Activated CD4-positive, CD25-positive, alpha-beta regulatory T cell treated with anti-CD3 and anti-CD28 coated beads, Interleukin-2, amount 50 U/mL, for 24 hours (primary cell): ENCODE measurements around the gene METTL22.
"Not testable (repeated sequence)": the region's sequence is repeated elsewhere in the genome, so short reads cannot be mapped to it uniquely, and the experiment has no call there.

Experiments
- ATAC-seq, 2 donors: fragments of 150-1000 bp; cut with Tn5 transposase; one replicate each; pipeline ENCODE4 v1.10.0; 2021; ENCODE audit warnings: mild to moderate bottlenecking in 1 of 2, moderate library complexity in 1 of 2

Gene METTL22

DNA sequence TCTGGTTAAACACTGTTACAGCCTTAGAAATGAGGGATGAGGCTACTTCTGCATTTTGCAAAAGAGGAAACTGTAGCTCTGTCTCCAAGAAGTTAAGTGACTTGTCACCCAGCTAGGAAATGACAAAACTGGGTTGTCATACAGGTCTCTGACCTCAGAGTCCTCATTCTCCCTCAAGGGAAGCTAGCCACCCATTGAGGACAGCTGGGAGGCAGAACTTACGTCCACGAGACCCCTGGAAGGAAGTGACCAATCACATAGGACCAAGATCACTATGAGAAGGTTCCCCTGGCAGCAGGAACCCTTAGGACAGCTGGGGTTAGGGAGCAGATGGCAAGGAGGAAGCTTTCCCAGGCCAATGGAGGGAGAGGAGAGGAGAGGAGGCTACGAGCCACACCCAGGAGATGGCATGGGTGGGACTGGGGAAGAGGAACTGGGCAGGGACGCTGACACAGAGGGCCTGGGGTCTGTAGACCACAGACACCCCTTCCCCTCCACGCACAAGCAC lies 11.2 kb downstream of the METTL22 start:
- ATAC-seq: no peak

DNA sequence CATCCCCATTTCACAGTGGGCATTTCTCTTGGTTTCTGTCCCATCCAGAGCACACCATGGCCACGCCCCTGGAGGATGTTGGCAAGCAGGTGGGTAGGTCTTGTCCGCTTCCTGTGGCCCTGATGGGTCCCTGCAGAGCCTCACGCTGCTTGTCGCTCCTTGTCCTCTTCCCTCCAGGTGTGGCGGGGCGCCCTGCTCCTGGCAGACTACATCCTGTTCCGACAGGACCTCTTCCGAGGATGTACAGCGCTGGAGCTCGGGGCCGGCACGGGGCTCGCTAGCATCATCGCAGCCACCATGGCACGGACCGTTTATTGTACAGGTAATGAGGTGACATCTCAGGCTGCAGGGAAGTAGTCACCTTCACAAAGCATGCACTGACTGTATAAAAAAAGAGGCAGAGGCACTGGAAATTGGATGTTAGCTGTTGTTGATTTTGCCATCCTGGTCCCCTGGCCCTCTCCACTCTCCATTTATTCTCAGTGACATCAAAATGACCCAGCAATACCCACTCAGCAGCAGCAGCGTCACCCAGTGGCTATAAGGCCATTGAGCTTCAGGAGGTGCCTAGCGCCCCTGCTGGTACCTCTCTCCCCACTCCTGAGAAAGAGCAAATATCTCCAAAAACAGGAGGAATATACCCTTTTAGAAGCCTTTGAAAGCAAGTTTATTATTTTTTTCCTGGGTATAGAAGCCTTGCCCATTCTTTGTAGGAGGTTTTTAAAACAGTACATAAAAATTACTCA lies 13.7 kb downstream of the METTL22 start:
- ATAC-seq: no peak

DNA sequence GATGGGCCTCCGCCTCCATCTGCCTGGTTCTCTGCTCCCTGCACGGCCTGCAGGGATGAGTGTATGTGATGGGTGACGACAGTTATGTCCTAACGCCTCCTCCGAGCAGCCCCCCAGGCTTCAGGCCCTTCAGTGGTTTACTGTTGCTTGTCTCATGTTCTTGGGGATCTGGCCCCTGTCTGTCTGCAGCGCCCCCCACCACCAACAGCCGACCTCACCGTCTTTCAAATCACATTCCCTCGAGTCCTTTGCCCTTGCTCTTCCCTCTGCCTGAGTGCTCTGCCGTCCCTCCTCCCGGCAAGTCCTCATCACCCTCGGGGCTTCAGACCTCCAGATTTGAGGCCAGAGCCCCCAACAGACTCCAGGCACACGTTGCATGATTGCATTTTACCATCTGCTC lies 18.2 kb downstream of the METTL22 start:
- no peak for ATAC-seq

DNA sequence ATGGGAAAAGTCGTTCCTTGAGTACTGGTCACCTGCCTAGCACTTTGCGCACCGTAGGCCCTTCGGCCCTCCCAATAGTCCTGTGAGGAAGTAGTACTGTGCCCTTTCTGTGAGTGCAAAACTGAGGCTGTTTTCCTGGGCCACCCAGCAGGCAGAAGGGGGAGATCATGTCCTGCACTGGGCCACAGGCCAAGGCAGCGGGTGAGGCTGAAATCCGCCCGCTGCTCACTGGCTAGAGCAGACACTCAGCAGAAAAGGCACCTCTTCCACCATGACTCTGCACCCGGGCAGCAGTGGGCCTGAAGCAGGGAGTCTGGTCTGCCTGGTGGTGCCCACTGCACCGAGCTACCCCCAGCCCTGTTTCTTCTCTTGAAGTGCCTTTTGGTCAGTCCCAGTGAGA lies 20.2 kb downstream of the METTL22 start:
- ATAC-seq: no peak

DNA sequence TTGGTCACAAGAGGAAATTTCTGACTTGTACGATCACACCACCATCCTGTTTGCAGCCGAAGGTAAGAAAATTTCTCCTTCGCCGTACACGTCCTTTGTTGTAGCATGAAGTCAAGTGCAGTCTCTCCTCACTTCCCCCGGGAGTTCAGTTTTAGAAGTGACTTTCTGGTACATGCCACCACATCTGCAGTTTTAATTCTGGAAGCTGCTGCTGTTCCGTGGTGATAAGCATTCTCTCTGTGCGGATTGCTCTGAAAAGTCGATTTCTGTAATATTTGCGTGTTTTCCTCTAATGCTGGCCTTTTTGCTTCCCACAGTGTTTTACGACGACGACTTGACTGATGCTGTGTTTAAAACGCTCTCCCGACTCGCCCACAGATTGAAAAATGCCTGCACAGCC lies 20.6 kb downstream of the METTL22 start:
- ATAC-seq: no peak

DNA sequence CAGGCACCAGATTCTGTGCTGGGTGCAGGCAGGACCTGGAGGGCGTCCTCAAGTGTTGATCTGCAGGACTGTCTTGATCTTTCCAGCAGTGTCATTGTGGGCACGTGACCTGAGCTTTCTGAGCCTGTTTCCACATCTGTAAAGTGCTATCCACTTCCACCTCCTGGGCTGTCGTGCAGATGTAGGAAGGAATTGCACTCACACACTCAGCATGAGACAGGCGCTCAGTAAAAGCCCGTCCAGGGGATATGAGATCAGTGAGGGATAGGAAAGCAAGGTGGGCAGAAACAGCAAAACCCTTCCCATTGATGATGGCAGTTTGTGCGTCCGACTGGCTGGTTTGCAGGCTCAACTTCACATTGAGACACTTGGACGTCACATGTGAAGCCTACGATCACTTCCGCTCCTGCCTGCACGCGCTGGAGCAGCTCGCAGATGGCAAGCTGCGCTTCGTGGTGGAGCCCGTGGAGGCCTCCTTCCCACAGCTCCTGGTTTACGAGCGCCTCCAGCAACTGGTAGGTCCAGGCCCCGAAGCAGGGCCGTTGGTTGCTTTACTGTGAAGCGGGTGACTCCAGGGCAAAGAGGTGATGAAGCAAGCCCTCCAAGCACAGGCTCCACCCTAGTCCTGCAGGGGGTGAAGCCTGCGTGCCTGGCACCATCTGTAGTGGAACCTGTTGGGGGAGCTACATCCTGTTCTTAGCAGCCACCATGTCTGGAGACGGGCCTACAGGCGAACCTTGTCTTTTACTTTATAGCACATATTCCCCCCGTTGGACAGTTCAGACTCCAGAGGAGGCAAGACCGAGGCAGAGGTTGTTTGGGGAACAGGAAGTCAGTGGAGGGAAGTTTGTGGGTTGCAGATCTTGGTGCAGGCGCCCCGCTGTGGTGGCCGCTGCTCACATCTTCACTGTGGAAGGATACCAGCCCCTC lies 23.0 kb downstream of the METTL22 start:
- ATAC-seq: no peak

DNA sequence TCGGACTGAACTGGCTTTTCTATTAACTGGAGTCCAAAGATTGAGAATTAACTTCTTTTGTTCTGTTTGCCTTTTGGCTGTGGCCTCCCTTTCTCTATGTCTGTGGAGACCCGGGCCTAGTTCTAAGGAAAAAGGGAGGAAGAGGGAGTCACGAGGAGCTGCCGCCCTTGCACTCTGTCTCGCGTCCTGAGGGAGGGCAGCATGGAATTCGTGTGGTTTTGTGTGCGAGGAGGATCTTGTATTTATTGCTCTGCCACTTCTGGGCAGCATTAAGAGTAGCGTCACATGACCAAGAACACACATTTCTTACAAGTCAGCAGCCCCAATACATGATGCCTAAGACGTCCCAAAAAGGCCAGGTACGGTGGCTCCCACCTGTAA lies 23.6 kb downstream of the METTL22 start:
- ATAC-seq: no peak

DNA sequence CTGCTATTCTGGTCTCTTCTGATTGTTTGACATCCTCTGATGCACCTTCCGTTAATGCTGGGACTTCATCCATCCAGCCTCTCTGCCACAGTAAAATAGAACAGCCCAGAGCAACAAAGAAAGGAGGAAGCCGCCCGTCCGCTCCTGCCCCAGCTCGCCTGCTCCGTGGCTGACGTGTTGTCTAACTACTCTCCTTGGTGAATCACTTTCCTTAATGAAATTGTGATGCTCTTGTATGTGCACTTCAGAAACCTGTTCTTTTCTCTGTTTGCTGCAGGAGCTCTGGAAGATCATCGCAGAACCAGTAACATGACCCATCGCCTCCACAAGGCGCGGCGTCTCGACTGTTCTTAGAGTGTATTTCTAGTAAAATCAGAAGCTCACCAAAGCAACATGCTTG lies 24.3 kb downstream of the METTL22 start:
- ATAC-seq: no peak

DNA sequence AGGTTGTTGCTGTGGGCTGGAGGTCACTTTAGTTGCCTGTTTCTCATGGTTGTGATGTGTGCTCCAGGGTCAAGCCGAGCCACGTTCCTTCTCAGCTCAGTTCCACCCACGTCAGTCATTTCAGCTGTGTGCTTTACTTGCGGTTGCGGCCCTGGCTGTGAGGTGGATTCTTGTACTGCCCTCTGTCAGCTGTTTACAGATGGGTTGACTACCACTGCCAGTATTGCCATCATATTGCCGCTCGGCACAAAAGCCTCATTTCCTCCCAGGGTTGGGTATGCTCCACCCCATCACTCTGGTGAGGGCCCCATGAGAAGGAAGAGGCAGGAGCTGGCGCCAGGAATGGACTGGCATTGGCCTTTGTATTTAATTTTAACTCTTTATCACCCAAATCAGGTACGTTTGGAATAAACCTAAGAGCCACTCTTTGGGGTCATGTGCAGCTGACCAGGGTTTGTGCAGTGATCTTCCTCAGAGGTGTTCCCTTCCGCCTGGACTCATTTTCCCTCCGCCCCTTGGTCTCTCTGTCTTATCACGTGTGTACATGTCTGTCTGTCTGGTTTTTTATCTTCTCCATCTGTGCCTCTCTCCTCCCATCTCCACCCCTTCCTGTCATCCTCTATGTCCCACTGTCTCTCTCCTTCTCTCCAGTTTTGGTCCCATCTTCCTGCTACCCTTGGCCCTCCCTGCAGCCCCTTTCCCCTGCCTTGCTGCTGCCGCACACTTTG lies 25.0 kb downstream of the METTL22 start:
- no peak for ATAC-seq

DNA sequence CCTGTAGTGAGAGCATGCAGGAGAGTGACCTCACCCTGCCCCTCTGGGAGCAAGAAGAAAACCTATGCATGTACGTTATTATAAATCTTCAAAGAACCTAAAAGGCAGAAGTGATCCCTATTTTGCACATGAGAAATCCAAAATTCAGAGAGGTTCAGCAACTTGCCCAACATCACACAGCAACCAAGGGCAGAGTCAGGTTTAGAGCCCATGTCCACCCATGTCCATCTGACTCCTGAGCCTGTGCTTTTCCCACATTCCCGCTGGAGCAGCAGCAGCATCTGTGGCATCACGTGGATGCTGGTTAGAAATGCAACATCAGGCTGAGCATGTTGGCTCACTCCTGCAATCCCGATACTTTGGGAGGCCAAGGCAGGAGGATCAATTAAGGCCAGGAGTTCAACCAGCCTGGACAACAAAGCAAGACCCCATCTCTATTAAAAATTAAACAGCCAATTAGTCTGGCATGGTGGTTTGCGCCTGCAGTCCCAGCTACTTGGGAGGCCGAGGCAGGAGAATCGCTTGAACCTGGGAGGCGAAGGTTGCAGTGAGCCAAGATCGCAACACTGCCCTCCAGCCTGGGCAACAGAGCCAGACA lies 26.3 kb downstream of the METTL22 start:
- no peak for ATAC-seq

DNA sequence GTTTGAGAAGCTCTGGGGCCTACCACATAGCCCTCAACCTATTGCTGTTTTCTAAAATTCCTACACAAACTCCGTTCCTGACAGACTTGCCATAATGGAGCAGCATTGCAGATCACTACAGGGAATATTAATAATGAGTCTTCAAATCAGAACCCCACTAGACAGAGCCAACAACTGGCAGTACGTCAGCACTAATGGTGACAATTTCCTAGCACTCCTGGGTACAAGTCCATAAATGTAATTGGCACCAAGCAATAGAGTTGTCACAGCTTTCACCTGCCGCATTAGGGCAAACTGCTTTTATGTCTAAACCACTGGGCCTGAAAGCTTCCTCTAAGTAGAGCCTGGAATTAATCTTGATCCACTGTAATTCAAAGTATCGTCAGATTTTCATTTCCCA lies 27.4 kb downstream of the METTL22 start:
- no peak for ATAC-seq

DNA sequence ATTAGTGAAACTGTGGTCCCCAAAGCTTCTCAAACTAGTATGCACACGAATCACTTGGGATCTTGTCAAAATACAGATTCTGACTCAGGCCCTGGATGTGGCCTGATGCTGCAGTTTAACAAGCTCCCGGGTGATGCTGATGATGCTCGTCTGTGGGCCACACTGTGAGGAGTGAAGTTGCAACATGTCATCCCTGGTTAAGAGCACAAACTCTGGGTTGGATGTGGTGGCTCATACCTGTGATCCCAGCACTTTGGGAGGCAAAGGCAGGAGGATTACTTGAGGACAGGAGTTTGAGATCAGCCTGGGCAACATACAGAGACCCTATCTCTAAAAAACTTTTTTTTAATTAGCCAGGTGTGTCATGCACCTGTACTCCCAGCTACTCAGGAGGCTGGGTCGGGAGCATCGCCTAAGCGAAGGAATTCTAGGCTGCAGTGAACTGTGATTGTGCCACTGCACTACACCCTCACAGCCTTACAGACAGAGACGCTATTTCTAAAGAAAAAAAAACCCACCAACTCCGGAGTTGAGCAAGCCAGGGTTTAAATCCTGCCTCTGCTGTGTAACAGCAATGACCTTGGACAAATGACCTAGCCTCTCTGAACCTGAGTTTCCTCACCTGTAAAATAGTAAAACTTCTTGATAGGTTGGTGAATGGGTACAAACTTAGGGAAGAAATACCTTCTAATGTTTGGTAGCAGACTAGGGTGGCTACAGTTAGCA lies 28.5 kb downstream of the METTL22 start:
- no peak for ATAC-seq

DNA sequence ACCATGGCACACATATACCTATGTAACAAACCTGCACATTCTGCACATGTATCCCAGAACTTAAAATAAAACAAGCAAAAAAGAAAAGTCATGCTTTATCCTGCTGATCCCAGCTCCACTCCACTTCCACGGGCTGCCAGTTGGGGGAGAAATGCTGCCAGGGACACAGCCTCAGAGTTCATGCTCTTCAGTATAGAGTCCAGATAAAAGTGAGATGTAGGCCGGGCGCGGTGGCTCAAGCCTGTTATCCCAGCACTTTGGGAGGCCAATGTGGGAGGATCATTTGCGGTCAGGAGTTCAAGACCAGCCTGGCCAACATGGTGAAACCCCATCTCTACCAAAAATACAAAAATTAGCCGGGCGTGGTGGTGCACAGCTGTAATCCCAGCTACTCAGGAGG lies 30.5 kb downstream of the METTL22 start:
- ATAC-seq: not testable (repeated sequence)

DNA sequence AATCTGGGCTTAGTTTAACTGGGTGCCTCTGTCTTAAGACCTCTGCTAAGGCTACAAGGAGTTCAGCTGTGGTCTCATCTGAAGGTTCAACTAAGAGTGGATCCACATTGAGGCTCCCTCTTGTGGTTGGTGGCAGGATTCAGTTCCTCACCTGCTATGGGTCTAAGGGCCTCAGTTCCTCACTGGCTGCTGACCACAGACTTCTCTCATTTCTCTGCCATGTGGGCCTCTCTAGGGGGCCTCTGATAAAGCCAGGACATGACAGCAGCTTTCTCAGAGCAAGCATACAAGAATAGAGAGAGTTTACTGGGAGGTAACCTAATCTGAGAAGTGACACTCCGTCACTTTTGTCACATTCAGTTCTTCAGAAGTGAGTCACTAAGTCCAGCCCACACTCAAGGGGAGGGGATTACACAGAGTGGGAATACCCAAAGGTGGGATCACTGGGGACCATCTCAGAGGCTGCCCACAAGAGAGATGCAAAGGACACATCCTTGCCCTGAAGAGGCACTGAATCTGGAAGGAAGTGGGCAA lies 33.8 kb downstream of the METTL22 start:
- ATAC-seq: peak; percentile 38 to 70

DNA sequence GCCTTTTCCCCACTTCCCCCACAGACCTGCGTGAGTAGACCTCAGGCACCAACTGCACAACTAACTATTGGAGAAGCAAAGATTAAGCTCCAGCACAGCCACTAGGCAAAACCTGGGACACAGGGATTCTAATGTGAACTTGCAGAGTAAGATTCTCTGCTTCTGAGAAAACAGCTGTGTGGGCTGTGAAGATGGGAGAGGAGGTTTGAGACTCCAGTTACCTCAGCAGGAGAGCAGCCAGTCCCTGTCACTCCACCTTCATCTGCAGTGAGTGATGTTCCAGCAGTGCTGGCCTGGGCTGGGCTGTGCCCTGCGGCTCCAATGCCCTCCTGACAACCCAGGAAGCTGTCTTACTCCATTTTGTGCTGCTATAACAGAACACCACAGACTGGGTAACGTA lies 34.9 kb downstream of the METTL22 start:
- no peak for ATAC-seq

DNA sequence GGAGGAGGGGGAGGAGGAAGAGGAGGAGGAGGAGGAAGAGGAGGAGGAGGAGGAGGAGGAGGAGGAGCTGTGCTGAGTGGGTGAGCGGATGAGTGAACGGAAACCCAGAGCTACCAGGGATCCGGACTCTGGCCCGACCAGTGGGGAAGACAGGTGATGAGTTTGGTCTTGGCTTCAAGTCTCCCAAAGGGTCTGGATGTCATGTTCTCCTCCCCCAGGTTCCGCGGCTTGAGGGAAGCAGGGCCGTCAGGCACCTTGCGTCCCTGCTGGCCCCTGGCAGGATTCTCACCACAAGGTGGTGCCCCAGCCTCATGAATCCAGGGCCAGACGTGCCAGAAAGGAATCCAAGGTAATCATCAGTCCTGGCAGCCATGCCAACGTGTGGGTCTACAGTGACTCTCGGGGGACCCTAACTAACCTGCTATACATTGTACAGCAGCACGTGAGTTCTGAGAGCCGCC lies 39.4 kb downstream of the METTL22 start:
- ATAC-seq: peak; percentile 41 to 70

DNA sequence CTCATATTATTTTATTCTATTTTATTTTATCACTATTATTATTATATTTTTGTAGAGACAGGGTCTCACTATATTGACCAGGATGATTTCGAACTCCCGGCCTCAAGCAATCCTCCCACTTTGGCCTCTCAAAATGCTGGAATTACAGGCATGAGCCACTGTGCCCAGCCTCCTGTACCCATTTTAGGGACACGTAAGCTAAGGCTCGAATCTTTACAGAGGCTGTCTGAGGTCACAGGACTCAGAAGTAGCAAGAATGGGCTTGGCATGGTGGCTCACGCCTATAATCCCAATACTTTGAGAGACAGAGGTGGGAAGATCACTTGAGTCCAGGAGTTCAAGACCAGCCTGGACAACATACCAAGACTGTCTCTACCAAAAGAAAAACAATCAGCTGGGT lies 40.2 kb downstream of the METTL22 start:
- no peak for ATAC-seq

DNA sequence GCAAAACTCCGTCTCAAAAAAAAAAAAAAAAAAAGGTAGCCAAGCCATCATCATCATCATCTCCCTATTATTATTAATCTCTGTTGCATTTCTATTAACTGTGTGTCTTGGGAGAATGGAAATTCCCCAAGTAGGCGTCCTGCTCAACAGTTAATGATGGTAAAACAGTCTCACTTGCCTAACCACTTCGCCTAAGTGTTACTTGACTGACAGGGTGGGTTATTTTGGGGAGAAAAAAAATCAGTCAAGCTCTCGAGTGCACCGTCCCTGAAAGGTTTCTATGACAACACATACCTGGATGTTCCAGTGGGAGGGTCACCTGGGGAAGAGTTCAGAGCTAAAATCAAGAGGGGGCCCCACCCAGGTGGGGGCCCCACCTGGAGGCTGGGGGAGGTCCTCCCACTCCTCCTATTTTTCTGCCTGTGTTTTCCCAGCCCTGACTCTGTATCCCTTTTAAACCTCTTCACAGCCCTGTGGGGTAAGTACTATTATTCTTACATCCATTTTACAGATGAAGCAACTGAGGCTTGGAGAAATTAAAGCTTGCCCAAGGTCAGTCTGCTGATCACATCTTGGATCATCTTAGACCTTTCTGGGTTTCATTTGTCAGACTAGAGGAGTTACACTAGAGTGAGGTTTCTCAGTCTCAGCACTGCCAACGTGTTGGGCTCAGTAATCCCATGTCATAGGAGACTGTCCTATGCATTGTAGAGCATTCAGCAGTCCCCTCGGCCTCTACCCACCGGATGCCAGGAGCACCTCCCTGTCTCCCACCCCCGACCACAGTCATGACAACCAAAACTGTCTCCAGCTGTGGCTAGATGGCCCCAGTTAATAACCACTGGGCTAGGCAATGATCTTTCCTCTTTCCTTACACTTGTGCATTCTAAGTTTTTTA lies 41.9 kb downstream of the METTL22 start:
- ATAC-seq: no peak

DNA sequence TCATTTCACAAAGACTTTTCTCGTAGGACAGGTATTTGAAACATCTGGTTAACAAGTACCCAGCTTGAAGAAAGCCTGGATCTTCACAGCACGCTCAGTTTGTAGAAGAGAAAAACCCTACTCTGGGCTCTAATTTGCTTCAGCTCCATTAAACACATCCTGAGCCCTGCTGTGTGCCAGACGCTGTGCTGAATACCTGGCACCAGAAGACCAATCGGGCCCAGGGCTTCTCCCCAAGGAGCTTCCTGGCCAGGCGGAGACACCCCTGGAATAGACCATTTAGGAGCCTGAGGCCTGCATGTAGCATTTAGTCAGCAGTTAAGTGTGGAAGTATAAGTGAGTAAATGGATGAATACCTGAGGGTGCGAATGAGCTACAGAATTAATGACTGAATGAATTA lies 44.0 kb downstream of the METTL22 start:
- ATAC-seq: no peak

DNA sequence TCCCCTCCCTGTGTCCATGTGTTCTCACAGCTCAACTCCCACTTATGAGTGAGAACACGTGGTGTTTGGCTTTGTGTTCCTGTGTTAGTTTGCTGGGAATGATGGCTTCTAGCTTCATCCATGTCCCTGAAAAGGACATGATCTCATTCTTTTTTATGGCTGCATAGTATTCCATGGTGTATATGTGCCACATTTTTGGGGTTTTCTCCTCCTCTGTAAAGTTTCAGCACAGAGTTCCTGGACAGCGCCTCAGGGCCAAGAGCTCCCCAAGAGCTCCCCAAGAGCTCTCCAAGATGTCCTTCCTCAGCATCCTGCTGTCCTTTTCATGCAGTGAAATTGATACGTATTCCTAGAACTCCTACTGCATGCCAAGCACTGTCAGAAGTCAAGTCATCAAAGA lies 46.0 kb downstream of the METTL22 start:
- ATAC-seq: no peak

DNA sequence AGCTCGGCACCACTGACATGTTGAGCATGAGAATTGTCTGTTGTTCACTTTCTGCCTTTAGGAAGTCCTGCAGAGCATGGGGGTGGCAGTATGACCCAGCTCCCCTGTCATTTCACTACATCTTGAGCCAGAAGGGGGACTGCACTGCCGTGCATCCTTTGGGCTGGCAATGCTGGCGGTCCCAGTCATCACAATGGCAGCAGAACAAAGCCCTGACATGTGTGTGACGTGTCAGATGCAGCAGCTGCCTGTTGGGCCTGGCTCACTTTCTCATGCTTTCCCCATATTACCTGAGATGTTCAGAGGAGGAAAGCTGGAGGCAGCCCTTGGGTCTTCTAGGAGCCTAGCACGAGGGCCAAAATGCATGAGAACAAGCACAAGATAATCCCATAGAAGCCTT lies 46.6 kb downstream of the METTL22 start:
- no peak for ATAC-seq
